Measurements from ENCODE around the gene DGAT2. TPM values are rescaled to one million over a fixed set of nuclear protein-coding genes. Genes with fewer than 3 reads are reported as not detected.

The DGAT2 gene
- total RNA-seq, 1 experiment from 2014 or later: 75.8 TPM

DNA sequence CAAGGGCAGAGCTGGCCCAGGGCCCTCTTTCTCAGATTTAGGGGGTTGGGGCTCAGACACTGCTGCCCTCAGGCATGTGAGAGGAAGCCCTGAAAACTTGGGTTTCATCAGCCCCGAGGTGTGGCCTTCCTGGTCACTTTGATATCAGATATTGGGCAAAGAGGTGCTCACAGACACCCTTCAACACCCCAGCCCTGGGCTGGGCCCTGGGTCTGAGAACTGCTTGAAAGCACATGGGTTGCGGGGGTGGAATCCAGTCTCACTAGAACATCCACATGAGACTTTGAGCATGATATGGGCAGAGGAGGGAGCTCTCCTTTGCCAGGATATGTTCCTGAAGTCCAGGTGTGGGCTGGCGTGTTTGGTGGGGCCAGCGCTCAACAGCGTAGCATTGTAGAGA is 10.4 kb downstream of the DGAT2 start:
- no peaks in the 10 kb centered on the region for H3K36me3 Mint-ChIP-seq (ENCODE audit: insufficient read depth, unreplicated experiment)
- CTCF ChIA-PET: interaction anchor here (0.7 kb wide), 2 partner anchors 10 to 30 kb away, joined by 4 to 5 read pairs; partner anchors contain the start of gene DGAT2
- POLR2A ChIA-PET: no interaction called here
- BruUV-seq (replicated peaks): no TSS peak
- Histone ChIP-seq H3K4me1 (peaks cover 31% of the 10 kb centered on the region), H3K36me3 (ENCODE audit: control insufficient read depth, insufficient read depth, low read length) (peaks cover 13% of the 10 kb centered on the region), H3K9me3 (no peaks in the 10 kb centered on the region), H3K27me3 (replicated peaks; ENCODE audit: control insufficient read depth, insufficient read depth, low read length) (no peaks in the 10 kb centered on the region), H3K4me3 (ENCODE audit: low read depth, low read length) (no peak overlapping the region)
- no peak overlapping the region for H3K27ac Mint-ChIP-seq (ENCODE audit: unreplicated experiment)
- peaks cover 30% of the 10 kb centered on the region for H3K4me1 Mint-ChIP-seq (ENCODE audit: low read depth, unreplicated experiment)
- H3K4me3 Mint-ChIP-seq (ENCODE audit: unreplicated experiment): no peak overlapping the region
- intact Hi-C loops (cut with micrococcal nuclease; ENCODE audit: unreplicated experiment): no loop called here
- no peak for DNase-seq
- H3K27me3 Mint-ChIP-seq (ENCODE audit: insufficient read depth, unreplicated experiment): no peaks in the 10 kb centered on the region
- no peaks in the 10 kb centered on the region for H3K9me3 Mint-ChIP-seq (ENCODE audit: unreplicated experiment)
- TF ChIP-seq CTCF (IDR thresholded peaks at IDR 0.05; ENCODE audit: insufficient read depth in 1 of 2, low read depth in 1 of 2, low read length in 1 of 2, severe bottlenecking in 1 of 2, unreplicated experiment in 1 of 2): no peak

DNA sequence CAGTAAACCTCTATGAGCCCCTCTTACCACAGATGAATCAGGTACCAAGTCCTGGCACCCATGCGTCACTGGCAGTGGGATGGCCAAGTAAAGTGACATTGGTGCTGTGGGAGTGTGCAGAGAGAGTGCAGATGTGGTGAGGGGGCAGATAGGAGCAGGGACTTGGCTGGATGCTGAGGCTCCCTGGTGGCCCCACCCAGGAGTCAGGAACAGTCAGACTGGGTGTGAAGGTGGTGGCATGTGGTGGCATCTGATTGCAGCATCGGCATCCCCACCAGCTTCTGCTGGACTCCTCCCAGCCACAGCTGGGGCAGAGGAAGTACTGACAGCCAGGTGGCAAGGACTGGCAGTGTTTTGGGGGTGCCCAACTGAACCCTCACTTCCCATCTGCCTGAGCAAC is 11.4 kb downstream of the DGAT2 start:
- H3K27me3 ChIP-seq (replicated peaks; ENCODE audit: control insufficient read depth, insufficient read depth, low read length): no peaks in the 10 kb centered on the region
- no peak overlapping the region for H3K4me3 ChIP-seq (ENCODE audit: low read depth, low read length)
- peaks cover 41% of the 10 kb centered on the region for H3K4me1 ChIP-seq
- TF ChIP-seq CTCF (IDR thresholded peaks at IDR 0.05; ENCODE audit: insufficient read depth in 1 of 2, low read depth in 1 of 2, low read length in 1 of 2, severe bottlenecking in 1 of 2, unreplicated experiment in 1 of 2): no peak
- peak overlapping the region; percentile 35 for H3K27ac Mint-ChIP-seq (ENCODE audit: unreplicated experiment)
- peaks cover 40% of the 10 kb centered on the region for H3K4me1 Mint-ChIP-seq (ENCODE audit: low read depth, unreplicated experiment)
- no peak overlapping the region for H3K4me3 Mint-ChIP-seq (ENCODE audit: unreplicated experiment)
- no peaks in the 10 kb centered on the region for H3K9me3 Mint-ChIP-seq (ENCODE audit: unreplicated experiment)
- H3K36me3 ChIP-seq (ENCODE audit: control insufficient read depth, insufficient read depth, low read length): peaks cover 11% of the 10 kb centered on the region
- DNase-seq: no peak
- ChIA-PET POLR2A (no interaction called here), CTCF (interaction anchor here (0.5 kb wide), 1 partner anchor 281 kb away, joined by 3 read pairs; no protein-coding TSS in a partner anchor)
- BruUV-seq (replicated peaks): no TSS peak
- no peaks in the 10 kb centered on the region for H3K36me3 Mint-ChIP-seq (ENCODE audit: insufficient read depth, unreplicated experiment)
- intact Hi-C loops (cut with micrococcal nuclease; ENCODE audit: unreplicated experiment): no loop called here
- no peaks in the 10 kb centered on the region for H3K27me3 Mint-ChIP-seq (ENCODE audit: insufficient read depth, unreplicated experiment)
- no peaks in the 10 kb centered on the region for H3K9me3 ChIP-seq

- peaks cover 2% of the 10 kb centered on the region for H3K36me3 Mint-ChIP-seq (ENCODE audit: insufficient read depth, unreplicated experiment)
- POLR2A ChIA-PET: no interaction called here
Observed at GRCh38 chr11:75780888-75781287, 12.3 kb downstream of the DGAT2 start.

More at GRCh38 chr11:75780888-75781287, 12.3 kb downstream of the DGAT2 start:
- DNase-seq: no peak
- no peak overlapping the region for H3K27ac Mint-ChIP-seq (ENCODE audit: unreplicated experiment)
- no peak for TF ChIP-seq CTCF (IDR thresholded peaks at IDR 0.05; ENCODE audit: insufficient read depth in 1 of 2, low read depth in 1 of 2, low read length in 1 of 2, severe bottlenecking in 1 of 2, unreplicated experiment in 1 of 2)
- H3K4me3 ChIP-seq (ENCODE audit: low read depth, low read length): no peak overlapping the region
- H3K27me3 Mint-ChIP-seq (ENCODE audit: insufficient read depth, unreplicated experiment): no peaks in the 10 kb centered on the region
- no peak overlapping the region for H3K4me3 Mint-ChIP-seq (ENCODE audit: unreplicated experiment)
- H3K36me3 ChIP-seq (ENCODE audit: control insufficient read depth, insufficient read depth, low read length): peaks cover 11% of the 10 kb centered on the region
- H3K4me1 Mint-ChIP-seq (ENCODE audit: low read depth, unreplicated experiment): peaks cover 49% of the 10 kb centered on the region
- intact Hi-C loops (cut with micrococcal nuclease; ENCODE audit: unreplicated experiment): no loop called here
- BruUV-seq (replicated peaks): no TSS peak
- H3K9me3 Mint-ChIP-seq (ENCODE audit: unreplicated experiment): no peaks in the 10 kb centered on the region
- peaks cover 50% of the 10 kb centered on the region for H3K4me1 ChIP-seq
- CTCF ChIA-PET: interaction anchor here (0.6 kb wide), 1 partner anchor 59 kb away, joined by 3 read pairs; no protein-coding TSS in a partner anchor
- no peaks in the 10 kb centered on the region for H3K9me3 ChIP-seq
- no peaks in the 10 kb centered on the region for H3K27me3 ChIP-seq (replicated peaks; ENCODE audit: control insufficient read depth, insufficient read depth, low read length)

Data from Caco-2 (cell line).